GM21528 (cell line): ENCODE measurements around the gene CDC40.
A peak's percentile ranks its signal among the peaks of the same experiment; 100 is the strongest.

Experiments
- ATAC-seq: cut with Tn5 transposase; IDR thresholded peaks from one replicate; pipeline ENCODE4 v1.9.1; 2021; ENCODE audit warnings: mild to moderate bottlenecking, moderate library complexity; ENCODE audit not compliant: unreplicated experiment, low FRiP score

The CDC40 gene

GRCh38 chr6:110180228-110181008 lies at the start of gene CDC40:
TSS of gene CDC40 (plus strand) at chr6:110180427. CDS start at chr6:110180445, 18 bp downstream.
- peak; percentile 55 for ATAC-seq

- ATAC-seq = no peak
Observed at GRCh38 chr6:110137924-110138887, 42.0 kb upstream of the CDC40 start.

- ATAC-seq = no peak
Observed at GRCh38 chr6:110139052-110139451, 41.2 kb upstream of the CDC40 start.

- no peak for ATAC-seq
Observed at GRCh38 chr6:110140650-110141049, 39.6 kb upstream of the CDC40 start.

DNA sequence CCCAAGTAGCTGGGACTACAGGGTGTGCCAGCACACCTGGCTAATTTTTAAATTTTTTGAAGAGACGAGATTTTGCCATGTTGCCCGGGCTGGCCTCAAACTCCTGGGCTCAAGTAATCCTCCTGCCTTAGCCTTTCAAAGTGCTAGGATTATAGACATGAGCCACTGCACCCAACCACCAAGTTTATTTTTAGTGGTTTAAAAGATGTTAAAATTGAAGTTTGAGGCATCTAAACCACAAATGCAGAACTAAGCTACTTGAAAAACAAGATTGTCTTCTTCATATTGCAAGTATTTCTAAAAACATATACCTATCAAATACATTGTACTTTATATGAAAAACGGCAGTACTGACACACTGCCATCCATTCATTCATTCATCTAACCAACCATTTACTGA lies 32.4 kb upstream of the CDC40 start:
- ATAC-seq = no peak

DNA sequence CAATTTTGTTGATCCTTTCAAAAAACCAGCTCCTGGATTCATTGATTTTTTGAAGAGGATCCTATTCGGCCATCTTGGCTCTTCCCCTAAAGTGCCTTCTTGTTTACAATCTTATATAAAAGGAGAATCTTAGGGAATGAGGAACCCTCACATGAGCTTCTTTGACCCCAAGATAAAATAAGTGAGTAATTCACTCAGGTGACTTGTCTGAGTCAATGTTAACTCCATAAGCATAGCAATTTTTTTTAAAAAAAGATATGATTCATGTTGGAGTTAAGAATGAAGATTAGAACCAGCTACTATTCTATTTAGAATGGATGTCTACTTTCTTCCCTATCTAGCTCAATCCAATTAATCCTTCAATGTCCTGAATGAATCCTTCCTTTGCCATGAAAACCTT lies 21.7 kb upstream of the CDC40 start:
- ATAC-seq = no peak

DNA sequence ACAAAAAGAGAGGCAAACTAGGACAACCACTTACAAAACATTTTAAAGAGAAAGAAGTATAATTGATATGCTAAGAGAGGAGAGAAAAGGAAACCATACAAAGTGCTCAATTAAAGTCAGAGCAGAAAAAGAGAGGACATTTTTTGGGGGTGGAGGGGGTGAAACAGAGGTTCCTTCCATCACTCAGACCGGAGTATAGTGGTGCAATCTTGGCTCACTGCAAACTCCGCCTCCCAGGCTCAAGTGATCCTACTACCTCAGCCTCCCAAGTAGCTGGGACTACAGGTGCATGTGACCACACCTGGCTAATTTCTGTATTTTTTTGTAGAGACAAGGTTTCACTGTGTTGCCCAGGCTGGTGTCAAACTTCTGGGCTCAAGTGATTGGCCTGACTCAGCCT lies 10.1 kb upstream of the CDC40 start:
- ATAC-seq = no peak

- ATAC-seq = no peak
Observed at GRCh38 chr6:110173506-110174132, 6.6 kb upstream of the CDC40 start.

- ATAC-seq = no peak
Observed at GRCh38 chr6:110178626-110179405, 1.4 kb upstream of the CDC40 start.

DNA sequence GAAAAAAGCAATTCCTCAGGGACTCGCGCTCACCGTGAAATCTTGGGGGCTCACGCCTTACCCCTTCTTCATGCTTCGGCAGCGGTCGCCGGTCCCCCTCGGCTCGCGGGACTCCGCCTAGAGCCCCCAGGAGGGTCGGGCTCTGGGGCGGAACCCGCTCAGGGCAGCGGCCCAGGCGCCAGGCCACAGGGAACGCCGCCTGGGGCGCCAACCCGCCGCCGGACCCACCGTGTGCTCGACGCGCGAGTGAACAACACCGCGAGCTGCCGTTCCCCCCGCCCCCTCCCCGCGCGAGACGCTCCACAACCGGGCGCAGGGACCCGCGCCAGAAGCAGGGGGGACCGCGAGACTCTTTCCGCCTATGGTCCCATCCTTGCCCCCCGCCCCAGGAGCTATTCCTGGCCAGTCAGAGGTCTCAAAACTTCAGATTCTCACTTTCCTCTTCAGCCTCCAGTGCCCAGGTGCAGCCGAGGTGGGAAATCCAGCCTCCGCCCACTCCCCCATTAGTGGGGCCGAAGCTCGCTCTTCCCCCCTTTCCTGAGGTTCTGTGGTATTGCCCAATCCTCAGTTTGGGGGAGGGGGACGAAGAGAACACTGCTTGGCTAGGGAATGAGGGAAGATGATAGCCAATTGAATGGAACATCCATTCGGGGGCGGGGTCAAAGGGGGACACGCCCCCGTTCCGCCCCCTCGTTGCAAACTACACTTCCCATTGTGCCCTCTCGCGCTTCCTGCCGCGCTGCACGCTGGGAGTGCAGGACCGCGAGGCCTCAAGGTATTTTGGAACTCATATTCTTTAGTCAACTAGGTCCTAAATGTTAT lies 610 bp upstream of the CDC40 start, which contains the start of gene WASF1:
Gene WASF1 (minus strand): TSS at position 265 of the 822 bp plus-strand sequence. CDS start 52,069 bp downstream, outside the sequence.
- peak; percentile 83 for ATAC-seq

DNA sequence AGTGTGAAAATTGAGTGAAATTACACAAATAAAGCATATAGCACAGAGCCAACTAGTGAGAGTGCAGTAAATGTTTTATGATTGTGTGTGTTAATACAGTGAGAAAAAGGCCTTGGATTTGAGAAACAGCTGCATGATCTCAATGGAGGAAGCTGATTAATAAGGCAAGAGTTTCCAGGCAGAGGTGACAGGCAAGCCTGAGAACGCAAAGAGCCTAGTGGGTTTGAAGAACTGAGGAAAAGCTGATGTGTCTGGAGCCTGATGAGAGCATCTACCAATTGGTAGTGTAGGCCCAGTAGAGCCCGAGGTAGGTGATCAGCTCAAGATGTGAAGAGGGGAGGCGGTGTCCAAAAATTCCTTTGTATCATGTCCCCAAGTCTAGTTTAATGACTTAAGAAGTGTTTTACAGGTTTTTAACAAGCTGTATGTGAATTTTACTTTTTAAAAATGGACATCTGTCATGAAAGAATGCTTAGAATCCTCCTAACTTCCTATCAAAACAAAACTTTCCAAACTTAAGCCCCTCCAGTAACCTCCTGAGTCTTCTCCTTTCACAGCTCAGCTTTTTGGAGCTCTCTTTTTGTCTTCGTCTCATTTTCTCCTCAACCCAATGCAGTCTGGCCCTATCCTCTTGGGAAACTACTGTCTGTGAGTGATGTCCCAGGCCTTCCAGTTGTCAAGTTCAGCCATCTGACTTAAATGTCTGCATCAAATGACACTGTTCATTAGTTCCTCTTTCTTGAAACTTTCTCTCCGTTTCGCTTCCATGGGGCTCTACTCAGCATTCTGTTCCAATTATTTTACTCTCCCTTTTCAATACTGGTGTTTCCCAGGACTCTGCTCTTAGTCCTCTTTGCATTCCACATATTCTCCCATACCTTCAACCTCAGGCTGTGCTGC lies 1.2 kb downstream of the CDC40 start:
- ATAC-seq = no peak

DNA sequence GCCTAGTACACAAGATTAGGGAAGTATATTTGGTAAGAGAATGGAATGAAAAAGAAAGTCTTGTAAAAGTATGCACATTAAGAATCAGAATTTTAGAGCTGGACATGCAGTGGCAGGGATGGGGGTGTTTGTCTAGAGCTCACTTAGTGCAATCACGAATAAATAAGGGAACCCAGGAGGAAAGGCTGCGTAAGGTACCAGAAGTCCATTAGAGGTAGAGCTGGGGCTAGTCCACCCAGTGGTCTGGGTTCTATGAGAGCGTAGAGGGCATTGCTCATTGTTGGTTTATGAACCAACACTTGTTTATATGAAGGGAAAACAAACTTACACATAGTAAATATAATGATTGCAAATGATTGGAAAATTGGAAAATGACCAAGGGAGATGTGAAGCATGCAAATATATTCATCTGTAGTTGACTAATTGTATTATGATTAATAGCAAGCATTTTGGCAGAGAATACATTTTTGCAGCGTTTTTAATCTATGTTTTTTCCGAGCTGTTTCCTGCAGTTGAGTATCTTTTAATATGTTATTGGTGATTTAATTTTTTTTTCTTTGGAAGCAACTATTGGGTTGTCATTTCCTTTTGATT lies 3.2 kb downstream of the CDC40 start:
- no peak for ATAC-seq

GRCh38 chr6:110185879-110186278 lies 5.7 kb downstream of the CDC40 start:
- ATAC-seq = peak; percentile 53

GRCh38 chr6:110188791-110189190 lies 8.6 kb downstream of the CDC40 start:
- ATAC-seq = no peak

DNA sequence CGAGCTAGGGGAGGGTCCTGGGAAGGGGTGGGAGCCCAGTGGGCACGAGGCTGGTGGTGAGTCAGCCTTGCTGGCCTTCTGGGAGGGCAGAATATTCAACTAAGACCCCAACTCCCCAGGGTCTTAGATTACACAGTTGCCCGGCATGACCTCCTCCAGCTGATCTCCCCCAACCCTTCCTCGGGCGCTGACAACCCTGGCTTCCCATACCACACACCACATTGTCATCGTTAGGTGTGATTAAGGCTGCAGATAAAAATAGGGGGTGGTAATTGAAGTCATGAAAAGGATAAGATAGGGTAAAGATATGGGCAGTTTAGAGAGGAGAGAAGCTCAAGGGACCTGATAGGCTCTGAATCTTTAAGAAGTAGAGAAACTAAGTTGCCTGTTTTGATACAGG lies 10.5 kb downstream of the CDC40 start:
- no peak for ATAC-seq

- ATAC-seq = no peak
Observed at GRCh38 chr6:110191477-110191876, 11.2 kb downstream of the CDC40 start.

GRCh38 chr6:110195639-110196038 lies 15.4 kb downstream of the CDC40 start:
- no peak for ATAC-seq

DNA sequence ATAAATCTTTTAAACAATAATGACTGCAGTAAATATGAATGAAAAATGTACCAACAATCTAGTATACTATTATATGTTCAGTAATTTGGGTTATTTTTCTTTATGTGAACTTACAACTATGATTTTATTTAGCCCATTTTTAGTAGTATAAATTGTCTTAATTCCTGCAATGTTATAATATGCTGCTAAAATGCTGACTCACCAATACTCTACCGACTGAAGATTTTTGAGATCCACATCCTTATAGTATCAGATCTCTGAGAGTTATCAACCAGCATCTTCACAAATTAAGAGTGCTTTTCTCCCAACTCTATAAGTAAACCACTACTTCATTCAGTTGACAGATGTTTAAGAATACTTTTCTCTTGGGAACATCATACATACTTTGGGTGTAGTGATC lies 16.6 kb downstream of the CDC40 start:
- ATAC-seq = no peak
